ENCODE measurements around the gene SLC24A3.

The SLC24A3 gene

GRCh38 chr20:19453862-19454261, 241.4 kb downstream of the SLC24A3 start:
- no peak overlapping the region for H3K4me2 ChIP-seq (ENCODE audit: low read length)
- H3K9me2 ChIP-seq (replicated peaks; ENCODE audit: control insufficient read depth, low read length), result no peaks in the 10 kb centered on the region
- no peaks in the 10 kb centered on the region for H3K27me3 ChIP-seq (ENCODE audit: control insufficient read depth, low read length)
- H3K27ac ChIP-seq (ENCODE audit: low read depth, low read length), result no peak overlapping the region
- H3K4me1 ChIP-seq (ENCODE audit: control insufficient read depth, low read length), result no peaks in the 10 kb centered on the region
- H3F3A ChIP-seq (ENCODE audit: control insufficient read depth, insufficient read depth), result no peaks in the 10 kb centered on the region
- H3K9me3 ChIP-seq (ENCODE audit: control insufficient read depth, insufficient read depth, low read length), result no peaks in the 10 kb centered on the region
- TF ChIP-seq CTCF (IDR thresholded peaks at IDR 0.05; ENCODE audit: low read depth, low read length, poor library complexity, severe bottlenecking) (no peak), EZH2phosphoT487 (IDR thresholded peaks at IDR 0.05; ENCODE audit: borderline replicate concordance, low read length) (no peak)
- no peak overlapping the region for H3K4me3 ChIP-seq (ENCODE audit: low read length)
- no peaks in the 10 kb centered on the region for H3K79me2 ChIP-seq (ENCODE audit: control insufficient read depth, low read length)
- no peaks in the 10 kb centered on the region for H3K36me3 ChIP-seq (ENCODE audit: control insufficient read depth, low read length)
- no peaks in the 10 kb centered on the region for H4K20me1 ChIP-seq (ENCODE audit: control insufficient read depth, insufficient read depth, low read depth, low read length)

GRCh38 chr20:19456595-19457395, 244.4 kb downstream of the SLC24A3 start:
- Histone ChIP-seq H3K4me3 (ENCODE audit: low read length) (no peak overlapping the region), H3K27me3 (ENCODE audit: control insufficient read depth, low read length) (no peaks in the 10 kb centered on the region), H3K9me2 (replicated peaks; ENCODE audit: control insufficient read depth, low read length) (no peaks in the 10 kb centered on the region), H3K4me2 (ENCODE audit: low read length) (no peak overlapping the region), H3K27ac (ENCODE audit: low read depth, low read length) (no peak overlapping the region), H3K9me3 (ENCODE audit: control insufficient read depth, insufficient read depth, low read length) (no peaks in the 10 kb centered on the region), H3K79me2 (ENCODE audit: control insufficient read depth, low read length) (no peaks in the 10 kb centered on the region), H3K36me3 (ENCODE audit: control insufficient read depth, low read length) (no peaks in the 10 kb centered on the region), H3F3A (ENCODE audit: control insufficient read depth, insufficient read depth) (no peaks in the 10 kb centered on the region), H4K20me1 (ENCODE audit: control insufficient read depth, insufficient read depth, low read depth, low read length) (no peaks in the 10 kb centered on the region), H3K4me1 (ENCODE audit: control insufficient read depth, low read length) (no peaks in the 10 kb centered on the region)
- TF ChIP-seq CTCF (IDR thresholded peaks at IDR 0.05; ENCODE audit: low read depth, low read length, poor library complexity, severe bottlenecking), result no peak
- TF ChIP-seq EZH2phosphoT487 (IDR thresholded peaks at IDR 0.05; ENCODE audit: borderline replicate concordance, low read length), result no peak

- no peaks in the 10 kb centered on the region for H3K27me3 ChIP-seq (ENCODE audit: control insufficient read depth, low read length)
These were observed 245.2 kb downstream of the SLC24A3 start for GRCh38 chr20:19457611-19458010.

More at GRCh38 chr20:19457611-19458010, 245.2 kb downstream of the SLC24A3 start:
- Histone ChIP-seq H3K79me2 (ENCODE audit: control insufficient read depth, low read length) (no peaks in the 10 kb centered on the region), H3K9me2 (replicated peaks; ENCODE audit: control insufficient read depth, low read length) (no peaks in the 10 kb centered on the region), H4K20me1 (ENCODE audit: control insufficient read depth, insufficient read depth, low read depth, low read length) (no peaks in the 10 kb centered on the region), H3K27ac (ENCODE audit: low read depth, low read length) (no peak overlapping the region), H3K4me3 (ENCODE audit: low read length) (no peak overlapping the region), H3K4me2 (ENCODE audit: low read length) (no peak overlapping the region), H3K4me1 (ENCODE audit: control insufficient read depth, low read length) (no peaks in the 10 kb centered on the region), H3K36me3 (ENCODE audit: control insufficient read depth, low read length) (no peaks in the 10 kb centered on the region), H3F3A (ENCODE audit: control insufficient read depth, insufficient read depth) (no peaks in the 10 kb centered on the region), H3K9me3 (ENCODE audit: control insufficient read depth, insufficient read depth, low read length) (no peaks in the 10 kb centered on the region)
- TF ChIP-seq EZH2phosphoT487 (IDR thresholded peaks at IDR 0.05; ENCODE audit: borderline replicate concordance, low read length) (no peak), CTCF (IDR thresholded peaks at IDR 0.05; ENCODE audit: low read depth, low read length, poor library complexity, severe bottlenecking) (no peak)

All from DOHH2 (cell line).